NCI-H345 (cell line): ENCODE results near the gene UNC5C.

Source experiments
- DNase-seq: peaks from one replicate; lab custom pipeline; 2025; lab: John Stamatoyannopoulos, UW

UNC5C gene

GRCh38 chr4:95120456-95120855 is 428.3 kb downstream of the UNC5C start:
- DNase-seq: no peak

- no peak for DNase-seq
Measured at GRCh38 chr4:95118497-95118896, 430.3 kb downstream of the UNC5C start.

- DNase-seq: no peak
Measured at GRCh38 chr4:95114521-95114920, 434.3 kb downstream of the UNC5C start.
